ENCODE data around the gene AATK. TPM values are rescaled to one million over a fixed set of nuclear protein-coding genes. Genes with fewer than 3 reads are reported as not detected.

AATK gene
- total and polyA plus RNA-seq, 9 of the 15 experiments (the other 6 are each of a cell fraction or from before 2014, with no cell fraction given) = 0.11 to 0.55 (median 0.38) TPM; not detected in 5

DNA sequence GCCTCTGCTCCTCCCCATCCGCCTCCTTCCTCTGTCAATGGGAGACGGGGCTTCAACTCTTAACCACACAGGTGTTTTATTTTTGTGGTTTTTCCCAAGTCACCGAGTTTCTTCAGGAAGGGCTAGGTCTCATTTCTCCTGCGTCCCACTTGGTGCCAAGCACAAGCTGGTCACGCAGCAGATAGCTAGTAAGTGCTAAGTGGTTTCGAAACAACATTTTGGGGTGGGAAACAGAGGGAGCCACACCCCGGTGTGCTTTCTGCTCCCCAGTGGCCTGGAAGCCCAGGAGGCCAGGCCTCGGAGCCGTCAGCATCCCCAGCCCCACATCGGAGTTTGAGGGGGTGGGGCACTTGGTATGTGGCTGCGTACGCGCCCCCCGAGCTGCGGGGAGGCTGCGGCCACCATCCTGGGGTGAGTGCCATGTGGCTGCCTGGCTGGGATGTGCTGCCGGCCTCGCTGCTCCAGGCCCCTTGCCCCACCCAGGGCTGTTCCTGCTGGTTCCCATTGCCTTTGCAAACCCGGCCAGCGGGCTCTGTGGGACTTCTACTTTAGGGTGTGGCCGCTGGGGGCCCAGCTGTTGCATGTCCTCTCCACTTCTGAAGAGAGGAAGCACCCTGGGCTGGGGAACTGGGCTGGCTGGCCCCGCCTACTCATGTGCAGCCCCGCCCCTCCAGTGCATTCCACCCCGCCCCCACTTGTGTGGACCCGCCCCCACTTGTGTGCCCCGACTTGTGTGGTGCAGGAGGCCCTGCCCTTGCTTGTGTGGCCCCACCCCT, 75.5 kb downstream of the AATK start (continued):
- TF ChIP-seq, protein P1, sequence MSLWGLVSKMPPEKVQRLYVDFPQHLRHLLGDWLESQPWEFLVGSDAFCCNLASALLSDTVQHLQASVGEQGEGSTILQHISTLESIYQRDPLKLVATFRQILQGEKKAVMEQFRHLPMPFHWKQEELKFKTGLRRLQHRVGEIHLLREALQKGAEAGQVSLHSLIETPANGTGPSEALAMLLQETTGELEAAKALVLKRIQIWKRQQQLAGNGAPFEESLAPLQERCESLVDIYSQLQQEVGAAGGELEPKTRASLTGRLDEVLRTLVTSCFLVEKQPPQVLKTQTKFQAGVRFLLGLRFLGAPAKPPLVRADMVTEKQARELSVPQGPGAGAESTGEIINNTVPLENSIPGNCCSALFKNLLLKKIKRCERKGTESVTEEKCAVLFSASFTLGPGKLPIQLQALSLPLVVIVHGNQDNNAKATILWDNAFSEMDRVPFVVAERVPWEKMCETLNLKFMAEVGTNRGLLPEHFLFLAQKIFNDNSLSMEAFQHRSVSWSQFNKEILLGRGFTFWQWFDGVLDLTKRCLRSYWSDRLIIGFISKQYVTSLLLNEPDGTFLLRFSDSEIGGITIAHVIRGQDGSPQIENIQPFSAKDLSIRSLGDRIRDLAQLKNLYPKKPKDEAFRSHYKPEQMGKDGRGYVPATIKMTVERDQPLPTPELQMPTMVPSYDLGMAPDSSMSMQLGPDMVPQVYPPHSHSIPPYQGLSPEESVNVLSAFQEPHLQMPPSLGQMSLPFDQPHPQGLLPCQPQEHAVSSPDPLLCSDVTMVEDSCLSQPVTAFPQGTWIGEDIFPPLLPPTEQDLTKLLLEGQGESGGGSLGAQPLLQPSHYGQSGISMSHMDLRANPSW (CRISPR knock-in tag; IDR thresholded peaks at IDR 0.05) = no peak
- TF ChIP-seq SIN3B (IDR thresholded peaks at IDR 0.05; ENCODE audit: low read depth) (no peak), ZC3H8 (IDR thresholded peaks at IDR 0.05) (no peak), SRF (CRISPR knock-in tag; IDR thresholded peaks at IDR 0.05) (no peak), GATAD2A (IDR thresholded peaks at IDR 0.05) (no peak), TEAD1 (CRISPR knock-in tag; IDR thresholded peaks at IDR 0.05) (peak in 1 of 2 experiments; percentile 53; a peak in 1 of 4 replicates), DACH1 (IDR thresholded peaks at IDR 0.05; ENCODE audit: partially characterized antibody) (peak; percentile 64), ZNF23 (CRISPR knock-in tag; IDR thresholded peaks at IDR 0.05) (no peak), CEBPB (tag; IDR thresholded peaks at IDR 0.05) (0 out of 2 replicates have a peak, but pooled peaks have one; percentile 19), HMGN3 (IDR thresholded peaks at IDR 0.05; ENCODE audit: borderline replicate concordance, extremely low read depth, insufficient read length, low read depth, low read length) (no peak), ARNT (IDR thresholded peaks at IDR 0.05) (no peak), PTTG1 (tag; IDR thresholded peaks at IDR 0.05; ENCODE audit: low read depth) (no peak), NFIC (IDR thresholded peaks at IDR 0.05) (no peak), CBFA2T2 (conservative IDR thresholded peaks at IDR 0.05) (no peak), SPI1 (IDR thresholded peaks at IDR 0.05; ENCODE audit: borderline replicate concordance, low read depth, low read length) (peak; percentile 75; the same call in 1 of the 2 replicates)
- TF ChIP-seq, protein P2, sequence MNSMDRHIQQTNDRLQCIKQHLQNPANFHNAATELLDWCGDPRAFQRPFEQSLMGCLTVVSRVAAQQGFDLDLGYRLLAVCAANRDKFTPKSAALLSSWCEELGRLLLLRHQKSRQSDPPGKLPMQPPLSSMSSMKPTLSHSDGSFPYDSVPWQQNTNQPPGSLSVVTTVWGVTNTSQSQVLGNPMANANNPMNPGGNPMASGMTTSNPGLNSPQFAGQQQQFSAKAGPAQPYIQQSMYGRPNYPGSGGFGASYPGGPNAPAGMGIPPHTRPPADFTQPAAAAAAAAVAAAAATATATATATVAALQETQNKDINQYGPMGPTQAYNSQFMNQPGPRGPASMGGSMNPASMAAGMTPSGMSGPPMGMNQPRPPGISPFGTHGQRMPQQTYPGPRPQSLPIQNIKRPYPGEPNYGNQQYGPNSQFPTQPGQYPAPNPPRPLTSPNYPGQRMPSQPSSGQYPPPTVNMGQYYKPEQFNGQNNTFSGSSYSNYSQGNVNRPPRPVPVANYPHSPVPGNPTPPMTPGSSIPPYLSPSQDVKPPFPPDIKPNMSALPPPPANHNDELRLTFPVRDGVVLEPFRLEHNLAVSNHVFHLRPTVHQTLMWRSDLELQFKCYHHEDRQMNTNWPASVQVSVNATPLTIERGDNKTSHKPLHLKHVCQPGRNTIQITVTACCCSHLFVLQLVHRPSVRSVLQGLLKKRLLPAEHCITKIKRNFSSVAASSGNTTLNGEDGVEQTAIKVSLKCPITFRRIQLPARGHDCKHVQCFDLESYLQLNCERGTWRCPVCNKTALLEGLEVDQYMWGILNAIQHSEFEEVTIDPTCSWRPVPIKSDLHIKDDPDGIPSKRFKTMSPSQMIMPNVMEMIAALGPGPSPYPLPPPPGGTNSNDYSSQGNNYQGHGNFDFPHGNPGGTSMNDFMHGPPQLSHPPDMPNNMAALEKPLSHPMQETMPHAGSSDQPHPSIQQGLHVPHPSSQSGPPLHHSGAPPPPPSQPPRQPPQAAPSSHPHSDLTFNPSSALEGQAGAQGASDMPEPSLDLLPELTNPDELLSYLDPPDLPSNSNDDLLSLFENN (IDR thresholded peaks at IDR 0.05; ENCODE audit: low read depth in 2 of 2, low read length in 2 of 2) = no peak
- TF ChIP-seq, protein P3, sequence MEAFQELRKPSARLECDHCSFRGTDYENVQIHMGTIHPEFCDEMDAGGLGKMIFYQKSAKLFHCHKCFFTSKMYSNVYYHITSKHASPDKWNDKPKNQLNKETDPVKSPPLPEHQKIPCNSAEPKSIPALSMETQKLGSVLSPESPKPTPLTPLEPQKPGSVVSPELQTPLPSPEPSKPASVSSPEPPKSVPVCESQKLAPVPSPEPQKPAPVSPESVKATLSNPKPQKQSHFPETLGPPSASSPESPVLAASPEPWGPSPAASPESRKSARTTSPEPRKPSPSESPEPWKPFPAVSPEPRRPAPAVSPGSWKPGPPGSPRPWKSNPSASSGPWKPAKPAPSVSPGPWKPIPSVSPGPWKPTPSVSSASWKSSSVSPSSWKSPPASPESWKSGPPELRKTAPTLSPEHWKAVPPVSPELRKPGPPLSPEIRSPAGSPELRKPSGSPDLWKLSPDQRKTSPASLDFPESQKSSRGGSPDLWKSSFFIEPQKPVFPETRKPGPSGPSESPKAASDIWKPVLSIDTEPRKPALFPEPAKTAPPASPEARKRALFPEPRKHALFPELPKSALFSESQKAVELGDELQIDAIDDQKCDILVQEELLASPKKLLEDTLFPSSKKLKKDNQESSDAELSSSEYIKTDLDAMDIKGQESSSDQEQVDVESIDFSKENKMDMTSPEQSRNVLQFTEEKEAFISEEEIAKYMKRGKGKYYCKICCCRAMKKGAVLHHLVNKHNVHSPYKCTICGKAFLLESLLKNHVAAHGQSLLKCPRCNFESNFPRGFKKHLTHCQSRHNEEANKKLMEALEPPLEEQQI (IDR thresholded peaks at IDR 0.05) = no peak
